Adrenal gland (tissue), 12 donors: ENCODE measurements around the gene KLHL34. TPM values are rescaled to one million over a fixed set of nuclear protein-coding genes. Genes with fewer than 3 reads are reported as not detected.

Experiments
- DNase-seq, 7 donors: peaks; one replicate each; pipeline ENCODE4 v3.0.0-alpha.2; 2019 to 2020
- H3K27ac ChIP-seq, 5 donors: fragments of 200-600 bp; sonication (generic) in 4 of 5; 1 replicate in 3 of 5; 2 replicates in 2 of 5; pipeline versions ENCODE4 v1.5.1 to v1.8.0; 2016 to 2020; ENCODE audit warnings: mild to moderate bottlenecking in 1 of 5
- H3K27me3 ChIP-seq: fragments of 200-600 bp; 2 replicates; pipeline ENCODE4 v1.8.0; 2021
- H3K36me3 ChIP-seq, 2 donors: fragments of 200-600 bp; replicated peaks in 1 of 2; 1 replicate in 1 of 2; 2 replicates in 1 of 2; pipeline versions ENCODE4 v1.5.1 to v1.8.0; 2018 to 2022
- H3K4me1 ChIP-seq, 2 donors: fragments of 200-600 bp; replicated peaks in 1 of 2; 1 replicate in 1 of 2; 2 replicates in 1 of 2; pipeline versions ENCODE4 v1.5.1 to v1.8.0; 2018 to 2021
- H3K4me3 ChIP-seq, 4 donors: fragments of 200-600 bp; sonication (generic) in 3 of 4; one replicate each; pipeline ENCODE4 v1.5.1; 2016 to 2018
- H3K9me3 ChIP-seq, 3 donors: fragments of 200-600 bp; sonication (generic) in 1 of 3; replicated peaks in 1 of 3; 1 replicate in 2 of 3; 2 replicates in 1 of 3; pipeline versions ENCODE4 v1.5.1 to v1.8.0; 2016 to 2021
- POLR2A ChIP-seq, 2 donors: fragments of 450-650 bp; IDR thresholded peaks; one replicate each; pipeline ENCODE4 v1.6.1; 2017; ENCODE audit warnings: antibody characterized with exemption in 2 of 2, mild to moderate bottlenecking in 2 of 2, moderate library complexity in 1 of 2
- WGBS, 4 donors: extraction: QIAGEN DNeasy Blood & Tissue Kit in 2 of 4; methylation state at CpG; one replicate each; pipeline versions ENCODE4 v1.1.5 to v1.1.7; 2013 to 2017; 5-methylcytosine and 5-hydroxymethylcytosine counted together
- intact Hi-C, 2 donors: fragments of 100-400 bp; cut with DNase I; formaldehyde crosslinking; loops; one replicate each; pipeline versions ENCODE4 v1.14.1 to v1.15.0; 2022 to 2023
- polyA plus RNA-seq, 3 donors: library from polyadenylated mRNA; stranded (reverse); fragments of 200-250 nt in 2 of 3; fragments of 350-450 nt in 1 of 3; fragmentation: Illumina TruSeq in 1 of 3; extraction: RNeasy Lipid Tissue Mini Kit (QIAGEN cat#74804) in 1 of 3; gene quantifications; one replicate each; pipeline ENCODE4 v1.2.3, GENCODE V29; 2013 to 2014
- total RNA-seq, 9 donors: library from RNA; depleted of rRNA in 4 of 9; stranded (reverse); fragments of >200 nt in 4 of 9; fragments of 120-200 nt in 1 of 9; fragmentation: NEBNext Ultra II Directional in 1 of 9; extraction: Animal tissue kit (Norgen Biotek cat#: 25700) in 1 of 9; gene quantifications; one replicate each; pipeline versions ENCODE4 v1.1.0 to v1.2.4, GENCODE V29; 2013 to 2023
- TF ChIP-seq, protein P1 (sequence below), 6 experiments: fragments of 450-650 bp in 4 of 6; fragments of 200-600 bp in 2 of 6; sonication (generic) in 1 of 6; IDR thresholded peaks; 1 replicate in 5 of 6; 2 replicates in 1 of 6; pipeline versions ENCODE4 v1.5.1 to v1.8.0; 2016 to 2021; ENCODE audit warnings: antibody characterized with exemption in 6 of 6, mild to moderate bottlenecking in 2 of 6, moderate library complexity in 1 of 6
- donor health status: healthy with polysubstance abuse.
- donor health status: Bipolar disorder and iron deficiency.
- donor health status: DM: yes; HTN: yes; CAD: no.
- donor health status: DM: no; HTN: no; CAD: no.
- donor health status: DM: no; HTN: no; CAD: no.
- donor health status: DM: yes; HTN: yes; CAD: no.

Gene KLHL34
- total and polyA plus RNA-seq, 12 donors = under 0.01 to 0.47 (median 0.04) TPM; not detected in 6

- no peaks in the 10 kb centered on the region for H3K9me3 ChIP-seq
- no peak overlapping the region for H3K27ac ChIP-seq
- H3K27me3 ChIP-seq = no peaks in the 10 kb centered on the region
- H3K4me1 ChIP-seq = no peaks in the 10 kb centered on the region
- TF ChIP-seq, protein P1, sequence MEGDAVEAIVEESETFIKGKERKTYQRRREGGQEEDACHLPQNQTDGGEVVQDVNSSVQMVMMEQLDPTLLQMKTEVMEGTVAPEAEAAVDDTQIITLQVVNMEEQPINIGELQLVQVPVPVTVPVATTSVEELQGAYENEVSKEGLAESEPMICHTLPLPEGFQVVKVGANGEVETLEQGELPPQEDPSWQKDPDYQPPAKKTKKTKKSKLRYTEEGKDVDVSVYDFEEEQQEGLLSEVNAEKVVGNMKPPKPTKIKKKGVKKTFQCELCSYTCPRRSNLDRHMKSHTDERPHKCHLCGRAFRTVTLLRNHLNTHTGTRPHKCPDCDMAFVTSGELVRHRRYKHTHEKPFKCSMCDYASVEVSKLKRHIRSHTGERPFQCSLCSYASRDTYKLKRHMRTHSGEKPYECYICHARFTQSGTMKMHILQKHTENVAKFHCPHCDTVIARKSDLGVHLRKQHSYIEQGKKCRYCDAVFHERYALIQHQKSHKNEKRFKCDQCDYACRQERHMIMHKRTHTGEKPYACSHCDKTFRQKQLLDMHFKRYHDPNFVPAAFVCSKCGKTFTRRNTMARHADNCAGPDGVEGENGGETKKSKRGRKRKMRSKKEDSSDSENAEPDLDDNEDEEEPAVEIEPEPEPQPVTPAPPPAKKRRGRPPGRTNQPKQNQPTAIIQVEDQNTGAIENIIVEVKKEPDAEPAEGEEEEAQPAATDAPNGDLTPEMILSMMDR (IDR thresholded peaks at IDR 0.05) = no peak
- TF ChIP-seq POLR2A (IDR thresholded peaks at IDR 0.05) = no peak
- H3K4me3 ChIP-seq = no peak overlapping the region
- 16 to 60% (median 46%) methylated on average over 3 to 4 of the region's 4 CpGs for WGBS, 4 donors
- DNase-seq = no peak
- H3K36me3 ChIP-seq = no peaks in the 10 kb centered on the region
- intact Hi-C loops = no loop called here
Observed at GRCh38 chrX:21666679-21667078, 8.5 kb upstream of the KLHL34 start.

DNA sequence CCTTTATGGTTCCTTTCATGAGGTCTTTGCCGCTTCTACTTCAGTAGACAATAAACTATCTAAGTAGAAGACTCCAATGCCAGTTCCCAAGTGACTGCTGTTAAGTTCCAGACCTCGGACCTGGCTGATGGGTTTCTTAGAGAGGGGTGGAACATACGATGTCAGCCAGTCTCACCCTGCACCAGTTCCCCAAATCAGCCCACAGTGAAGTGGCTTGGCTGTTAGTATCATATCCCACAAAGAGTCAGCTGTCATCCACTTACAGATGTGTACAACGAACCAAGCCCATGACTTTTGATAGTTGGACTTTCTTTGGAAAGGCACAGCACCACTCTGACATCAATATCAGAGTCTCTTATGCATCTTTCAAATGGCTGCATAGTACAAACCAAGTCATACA, 8.1 kb upstream of the KLHL34 start:
- Histone ChIP-seq H3K9me3 (no peaks in the 10 kb centered on the region), H3K4me1 (no peaks in the 10 kb centered on the region), H3K4me3 (no peak overlapping the region), H3K36me3 (no peaks in the 10 kb centered on the region), H3K27me3 (no peaks in the 10 kb centered on the region), H3K27ac (no peak overlapping the region)
- 55 to 79% (median 61%) methylated on average over 2 to 4 of the region's 4 CpGs for WGBS, 4 donors
- TF ChIP-seq, protein P1 (IDR thresholded peaks at IDR 0.05) = no peak
- no peak for TF ChIP-seq POLR2A (IDR thresholded peaks at IDR 0.05)
- no peak for DNase-seq
- intact Hi-C loops = no loop called here

DNA sequence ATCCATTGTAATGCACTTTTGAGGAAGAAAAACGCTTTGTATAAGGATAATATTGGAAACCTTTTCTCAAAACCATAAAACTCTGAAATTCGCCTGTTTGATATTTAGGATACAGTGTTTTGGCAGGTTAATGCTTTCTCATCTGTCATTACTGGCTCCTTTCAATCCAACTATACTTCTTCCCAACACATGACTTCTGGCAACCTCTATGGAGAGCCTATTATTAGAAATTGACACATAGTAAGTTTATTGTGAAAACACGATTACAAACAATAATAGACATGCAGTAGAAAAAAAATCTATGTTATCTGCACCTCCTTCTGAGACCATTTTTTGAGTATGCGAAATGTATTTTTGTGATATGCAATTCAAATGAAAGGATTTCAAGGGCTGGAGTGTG, 4.6 kb upstream of the KLHL34 start:
- 56 to 78% (median 67%) methylated on average over 4 of the region's 4 CpGs for WGBS, 4 donors
- Histone ChIP-seq H3K27me3 (peaks cover 13% of the 10 kb centered on the region), H3K36me3 (no peaks in the 10 kb centered on the region), H3K27ac (no peak overlapping the region), H3K4me1 (no peaks in the 10 kb centered on the region), H3K4me3 (no peak overlapping the region), H3K9me3 (no peaks in the 10 kb centered on the region)
- intact Hi-C loops = no loop called here
- DNase-seq = no peak
- TF ChIP-seq POLR2A (IDR thresholded peaks at IDR 0.05) = no peak
- TF ChIP-seq, protein P1 (IDR thresholded peaks at IDR 0.05) = no peak

GRCh38 chrX:21661316-21661715, 3.2 kb upstream of the KLHL34 start:
- no peak overlapping the region for H3K27ac ChIP-seq
- H3K4me3 ChIP-seq = no peak overlapping the region
- no peak for DNase-seq
- H3K4me1 ChIP-seq = no peaks in the 10 kb centered on the region
- no peak for TF ChIP-seq POLR2A (IDR thresholded peaks at IDR 0.05)
- TF ChIP-seq, protein P1 (IDR thresholded peaks at IDR 0.05) = no peak
- H3K27me3 ChIP-seq = peaks cover 26% of the 10 kb centered on the region
- intact Hi-C loops = no loop called here
- WGBS, 4 donors = 56 to 85% (median 72%) methylated on average over 6 of the region's 6 CpGs
- no peaks in the 10 kb centered on the region for H3K9me3 ChIP-seq
- H3K36me3 ChIP-seq = no peaks in the 10 kb centered on the region
